Measurements from ENCODE around the gene EBP. TPM values are rescaled to one million over a fixed set of nuclear protein-coding genes. Genes with fewer than 3 reads are reported as not detected.

EBP gene
- total and polyA plus RNA-seq, 2 donors (not counting 3 experiments of a cell fraction or from before 2014, with no cell fraction given), result 102 to 183 TPM

DNA sequence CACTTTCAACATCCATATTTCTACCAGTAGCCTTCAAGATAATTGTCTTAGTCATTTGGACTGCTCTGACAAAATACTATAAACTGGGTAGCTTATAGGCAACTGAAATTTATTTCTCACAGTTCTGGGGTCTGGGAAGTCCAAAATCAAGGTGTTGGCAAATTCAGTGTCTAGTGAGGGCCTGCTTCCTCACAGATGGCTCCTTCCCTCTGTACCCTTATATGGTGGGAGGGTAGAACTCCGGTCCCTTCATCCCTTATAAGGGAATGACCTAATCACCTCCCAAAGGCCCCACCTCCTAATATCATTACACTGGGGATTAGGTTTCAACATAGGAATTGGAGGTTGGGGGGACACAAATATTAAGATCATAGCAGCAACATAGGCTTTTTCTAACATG is 10.6 kb downstream of the EBP start:
- H3K4me3 ChIP-seq (replicated peaks in 1 of 3; ENCODE audit: insufficient read depth in 1 of 3, low read depth in 1 of 3, low read length in 3 of 3), result no peak overlapping the region
- no peaks in the 10 kb centered on the region for H3K27me3 ChIP-seq (ENCODE audit: control insufficient read depth in 2 of 2, insufficient read depth in 2 of 2, low read length in 2 of 2)
- FAIRE-seq (peak; percentile 80), DNase-seq (ENCODE audit: low read depth, low spot score) (no peak)
- H3K4me1 ChIP-seq (ENCODE audit: control insufficient read depth, extremely low read depth, insufficient read depth, low read length), result peaks cover 4% of the 10 kb centered on the region
- H3K36me3 ChIP-seq (ENCODE audit: control insufficient read depth in 2 of 2, extremely low read depth in 1 of 2, insufficient read depth in 2 of 2, low read length in 2 of 2), result peaks cover 0 to under 1% of the 10 kb centered on the region in 2 experiments
- H3K79me2 ChIP-seq (ENCODE audit: control insufficient read depth, insufficient read depth, low read length), result no peaks in the 10 kb centered on the region
- H3K4me2 ChIP-seq (ENCODE audit: insufficient read depth, low read length), result no peak overlapping the region
- no peaks in the 10 kb centered on the region for H3K9me3 ChIP-seq (replicated peaks; ENCODE audit: control insufficient read depth, insufficient read depth, low read length)
- H2AFZ ChIP-seq (ENCODE audit: low read depth, low read length), result peak overlapping the region; percentile 30
- no peak overlapping the region for H3K27ac ChIP-seq (ENCODE audit: insufficient read depth, low read depth, low read length)
- CTCF ChIA-PET, result no interaction called here
- TF ChIP-seq JUN (IDR thresholded peaks at IDR 0.05; ENCODE audit: borderline replicate concordance, insufficient read depth, insufficient read length, low read depth) (no peak), FOS (IDR thresholded peaks at IDR 0.05; ENCODE audit: borderline replicate concordance, insufficient read depth, low read length) (no peak), POLR2A (IDR thresholded peaks at IDR 0.05; ENCODE audit: low read depth, low read length) (no peak), GATA2 (IDR thresholded peaks at IDR 0.05; ENCODE audit: insufficient read depth, insufficient read length, low read depth, low read length) (no peak), POLR2AphosphoS5 (IDR thresholded peaks at IDR 0.05; ENCODE audit: insufficient read depth, low read depth, low read length) (no peak), MYC (IDR thresholded peaks at IDR 0.05; ENCODE audit: low read depth, low read length) (no peak), EZH2 (IDR thresholded peaks at IDR 0.05; ENCODE audit: borderline replicate concordance, low read depth, low read length, severe bottlenecking) (no peak), MAX (IDR thresholded peaks at IDR 0.05; ENCODE audit: insufficient read depth, insufficient read length) (no peak)
- intact Hi-C loops (cut with micrococcal nuclease), result no loop called here
- no TSS peak for BruUV-seq (replicated peaks)
- dilution Hi-C loops (cut with MboI; ENCODE audit: extremely low pct_ligation_motif_present, low sequenced_read_pairs), result no loop called here
- H3K9me1 ChIP-seq (replicated peaks; ENCODE audit: control insufficient read depth, extremely low read depth, insufficient read depth, low read length), result no peaks in the 10 kb centered on the region
- H4K20me1 ChIP-seq (replicated peaks; ENCODE audit: control insufficient read depth, extremely low read depth, insufficient read depth, low read length), result no peaks in the 10 kb centered on the region
- H3K9ac ChIP-seq (replicated peaks; ENCODE audit: extremely low read depth, insufficient read depth, low read length), result no peak overlapping the region
- POLR2A ChIA-PET, result no interaction called here

DNA sequence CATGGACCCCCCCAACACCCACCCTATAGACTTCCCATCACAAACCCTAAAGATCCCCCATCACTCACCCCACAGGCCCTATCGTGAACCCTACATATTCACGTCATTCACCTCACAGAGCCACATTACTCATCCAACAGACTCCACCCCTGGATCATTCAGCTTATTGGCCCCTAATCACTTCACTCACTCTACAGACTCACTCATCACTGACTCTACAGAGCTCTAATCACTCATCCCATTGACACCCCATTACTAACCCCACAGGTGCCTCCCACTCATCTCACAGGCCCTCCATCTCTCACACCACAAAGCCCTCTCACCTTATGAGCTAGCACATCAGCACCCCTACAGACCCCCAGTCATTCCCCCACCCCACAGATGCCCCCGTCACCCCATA is 11.6 kb downstream of the EBP start:
- no peak overlapping the region for H3K27ac ChIP-seq (ENCODE audit: insufficient read depth, low read depth, low read length)
- no peak for TF ChIP-seq POLR2AphosphoS5 (IDR thresholded peaks at IDR 0.05; ENCODE audit: insufficient read depth, low read depth, low read length)
- no peak for TF ChIP-seq POLR2A (IDR thresholded peaks at IDR 0.05; ENCODE audit: low read depth, low read length)
- no peak for TF ChIP-seq EZH2 (IDR thresholded peaks at IDR 0.05; ENCODE audit: borderline replicate concordance, low read depth, low read length, severe bottlenecking)
- TF ChIP-seq JUN (IDR thresholded peaks at IDR 0.05; ENCODE audit: borderline replicate concordance, insufficient read depth, insufficient read length, low read depth), result no peak
- TF ChIP-seq, protein P1, sequence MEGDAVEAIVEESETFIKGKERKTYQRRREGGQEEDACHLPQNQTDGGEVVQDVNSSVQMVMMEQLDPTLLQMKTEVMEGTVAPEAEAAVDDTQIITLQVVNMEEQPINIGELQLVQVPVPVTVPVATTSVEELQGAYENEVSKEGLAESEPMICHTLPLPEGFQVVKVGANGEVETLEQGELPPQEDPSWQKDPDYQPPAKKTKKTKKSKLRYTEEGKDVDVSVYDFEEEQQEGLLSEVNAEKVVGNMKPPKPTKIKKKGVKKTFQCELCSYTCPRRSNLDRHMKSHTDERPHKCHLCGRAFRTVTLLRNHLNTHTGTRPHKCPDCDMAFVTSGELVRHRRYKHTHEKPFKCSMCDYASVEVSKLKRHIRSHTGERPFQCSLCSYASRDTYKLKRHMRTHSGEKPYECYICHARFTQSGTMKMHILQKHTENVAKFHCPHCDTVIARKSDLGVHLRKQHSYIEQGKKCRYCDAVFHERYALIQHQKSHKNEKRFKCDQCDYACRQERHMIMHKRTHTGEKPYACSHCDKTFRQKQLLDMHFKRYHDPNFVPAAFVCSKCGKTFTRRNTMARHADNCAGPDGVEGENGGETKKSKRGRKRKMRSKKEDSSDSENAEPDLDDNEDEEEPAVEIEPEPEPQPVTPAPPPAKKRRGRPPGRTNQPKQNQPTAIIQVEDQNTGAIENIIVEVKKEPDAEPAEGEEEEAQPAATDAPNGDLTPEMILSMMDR (IDR thresholded peaks at IDR 0.05; ENCODE audit: extremely low read depth in 1 of 2, insufficient read depth in 1 of 2, low read depth in 1 of 2, low read length in 2 of 2), result no peak
- no peak for TF ChIP-seq MYC (IDR thresholded peaks at IDR 0.05; ENCODE audit: low read depth, low read length)
- TF ChIP-seq GATA2 (IDR thresholded peaks at IDR 0.05; ENCODE audit: insufficient read depth, insufficient read length, low read depth, low read length), result no peak
- no peak for TF ChIP-seq MAX (IDR thresholded peaks at IDR 0.05; ENCODE audit: insufficient read depth, insufficient read length)
- no peak for TF ChIP-seq FOS (IDR thresholded peaks at IDR 0.05; ENCODE audit: borderline replicate concordance, insufficient read depth, low read length)
- no peak overlapping the region for H3K4me3 ChIP-seq (replicated peaks in 1 of 3; ENCODE audit: insufficient read depth in 1 of 3, low read depth in 1 of 3, low read length in 3 of 3)
- no peak overlapping the region for H3K9ac ChIP-seq (replicated peaks; ENCODE audit: extremely low read depth, insufficient read depth, low read length)
- H3K27me3 ChIP-seq (ENCODE audit: control insufficient read depth in 2 of 2, insufficient read depth in 2 of 2, low read length in 2 of 2), result no peaks in the 10 kb centered on the region
- no TSS peak for BruUV-seq (replicated peaks)
- peaks cover 4% of the 10 kb centered on the region for H3K4me1 ChIP-seq (ENCODE audit: control insufficient read depth, extremely low read depth, insufficient read depth, low read length)
- intact Hi-C loops (cut with micrococcal nuclease) (no loop called here), dilution Hi-C loops (cut with MboI; ENCODE audit: extremely low pct_ligation_motif_present, low sequenced_read_pairs) (no loop called here)
- CTCF ChIA-PET, result no interaction called here
- FAIRE-seq (no peak), DNase-seq (ENCODE audit: low read depth, low spot score) (no peak)
- H4K20me1 ChIP-seq (replicated peaks; ENCODE audit: control insufficient read depth, extremely low read depth, insufficient read depth, low read length), result no peaks in the 10 kb centered on the region
- no peaks in the 10 kb centered on the region for H3K36me3 ChIP-seq (ENCODE audit: control insufficient read depth in 2 of 2, extremely low read depth in 1 of 2, insufficient read depth in 2 of 2, low read length in 2 of 2)
- H3K9me3 ChIP-seq (replicated peaks; ENCODE audit: control insufficient read depth, insufficient read depth, low read length), result no peaks in the 10 kb centered on the region
- no peak overlapping the region for H3K4me2 ChIP-seq (ENCODE audit: insufficient read depth, low read length)
- no peaks in the 10 kb centered on the region for H3K9me1 ChIP-seq (replicated peaks; ENCODE audit: control insufficient read depth, extremely low read depth, insufficient read depth, low read length)
- POLR2A ChIA-PET, result no interaction called here
- H2AFZ ChIP-seq (ENCODE audit: low read depth, low read length), result no peak overlapping the region
- no peaks in the 10 kb centered on the region for H3K79me2 ChIP-seq (ENCODE audit: control insufficient read depth, insufficient read depth, low read length)
